Mesendoderm (in vitro differentiated cells): ENCODE measurements around the gene LGALSL. TPM values are rescaled to one million over a fixed set of nuclear protein-coding genes. Genes with fewer than 3 reads are reported as not detected.

Experiments
- DNase-seq: peaks from one replicate; pipeline ENCODE4 v3.0.0; 2013
- H2AK5ac ChIP-seq: 2 replicates; pipeline ENCODE4 v1.6.1; 2013; ENCODE audit warnings: low read length, inconsistent platforms
- H2BK120ac ChIP-seq: 2 replicates; pipeline ENCODE4 v1.6.1; 2013; ENCODE audit warnings: low read depth, mild to moderate bottlenecking, low read length, moderate library complexity, mixed read lengths
- H2BK15ac ChIP-seq: replicated peaks from 2 replicates; pipeline ENCODE4 v1.6.1; 2013; ENCODE audit warnings: low read depth, mild to moderate bottlenecking, moderate library complexity
- H2BK5ac ChIP-seq: 2 replicates; pipeline ENCODE4 v1.6.1; 2013; ENCODE audit warnings: low read length, inconsistent platforms
- H3K18ac ChIP-seq: 2 replicates; pipeline ENCODE4 v1.6.1; 2013; ENCODE audit warnings: mild to moderate bottlenecking, low read length, mixed read lengths
- H3K23ac ChIP-seq: one replicate; pipeline ENCODE4 v1.6.1; 2013; ENCODE audit warnings: low read length
- H3K27ac ChIP-seq: 2 replicates; pipeline ENCODE4 v1.5.1; 2013; ENCODE audit warnings: low read depth, mild to moderate bottlenecking, inconsistent platforms, low read length, moderate library complexity
- H3K27me3 ChIP-seq: 2 replicates; pipeline ENCODE4 v1.6.1; 2013; ENCODE audit warnings: low read length, control low read depth, mild to moderate bottlenecking, inconsistent platforms; ENCODE audit not compliant: insufficient read depth, poor library complexity
- H3K36me3 ChIP-seq: 2 replicates; pipeline ENCODE4 v1.6.1; 2013; ENCODE audit warnings: low read length, inconsistent platforms; ENCODE audit not compliant: control insufficient read depth, insufficient read depth
- H3K4ac ChIP-seq: one replicate; pipeline ENCODE4 v1.6.1; 2013; ENCODE audit warnings: low read depth, mild to moderate bottlenecking, low read length, moderate library complexity
- H3K4me1 ChIP-seq: 2 replicates; pipeline ENCODE4 v1.6.1; 2013; ENCODE audit warnings: low read depth, low read length, inconsistent platforms; ENCODE audit not compliant: control insufficient read depth
- H3K4me2 ChIP-seq: 2 replicates; pipeline ENCODE4 v1.6.1; 2013; ENCODE audit warnings: low read length
- H3K4me3 ChIP-seq: 2 replicates; pipeline ENCODE4 v1.5.1; 2013; ENCODE audit warnings: mild to moderate bottlenecking, low read length
- H3K56ac ChIP-seq: one replicate; pipeline ENCODE4 v1.6.1; 2013; ENCODE audit warnings: low read length
- H3K79me1 ChIP-seq: 2 replicates; pipeline ENCODE4 v1.6.1; 2013; ENCODE audit warnings: low read length, inconsistent platforms
- H3K79me2 ChIP-seq: 2 replicates; pipeline ENCODE4 v1.6.1; 2013; ENCODE audit warnings: mild to moderate bottlenecking, low read length; ENCODE audit not compliant: control insufficient read depth, insufficient read depth
- H3K9ac ChIP-seq: 2 replicates; pipeline ENCODE4 v1.6.1; 2013; ENCODE audit warnings: low read length, inconsistent platforms
- H4K5ac ChIP-seq: one replicate; pipeline ENCODE4 v1.6.1; 2013; ENCODE audit warnings: low read length
- H4K8ac ChIP-seq: one replicate; pipeline ENCODE4 v1.6.1; 2013; ENCODE audit warnings: low read depth, mild to moderate bottlenecking, control low read depth, low read length, moderate library complexity
- WGBS: extraction: QIAGEN DNeasy Blood & Tissue Kit; methylation state at CpG from one replicate; pipeline ENCODE4 v1.1.7; 2013; ENCODE audit warnings: low lambda C conversion rate, missing lambda C conversion rate; ENCODE audit not compliant: insufficient coverage; ENCODE audit errors: extremely low coverage; 5-methylcytosine and 5-hydroxymethylcytosine counted together
- polyA plus RNA-seq, 2 experiments: library from polyadenylated mRNA; stranded (reverse); fragments of 200-250 nt; gene quantifications; one replicate each; pipeline ENCODE4 v1.2.3, GENCODE V29; 2013

The LGALSL gene
- 9.2 TPM for polyA plus RNA-seq (2013, experiment 1 of 2)
- 8.9 TPM for polyA plus RNA-seq (2013, experiment 2 of 2)

GRCh38 chr2:64453770-64454385 is at the start of gene LGALSL:
TSS of gene LGALSL (plus strand) at chr2:64454162. CDS start at chr2:64454546, 384 bp downstream.
- Histone ChIP-seq H2BK15ac (no peak within 1 kb of the TSS), H3K23ac (no peak within 1 kb of the TSS), H2BK120ac (peak within 1 kb of the TSS; percentile 52), H3K27ac (peak within 1 kb of the TSS; percentile 91), H3K4me2 (peak within 1 kb of the TSS; percentile 82), H3K27me3 (no peaks in the 10 kb centered on the region), H2BK5ac (no peak within 1 kb of the TSS), H4K5ac (no peak within 1 kb of the TSS), H3K4me1 (peaks cover 2% of the 10 kb centered on the region), H3K36me3 (no peaks in the 10 kb centered on the region), H3K79me2 (no peaks in the 10 kb centered on the region), H3K4ac (peak within 1 kb of the TSS; percentile 63), H3K9ac (peak within 1 kb of the TSS; percentile 78), H3K79me1 (no peaks in the 10 kb centered on the region), H3K4me3 (peak within 1 kb of the TSS; percentile 54), H4K8ac (peak within 1 kb of the TSS; percentile 31), H3K56ac (peak within 1 kb of the TSS; percentile 89), H3K18ac (peak within 1 kb of the TSS; percentile 70), H2AK5ac (no peak within 1 kb of the TSS)
- WGBS: no CpG with 5 or more reads among the region's 52 CpGs
- DNase-seq: peak; percentile 82

DNA sequence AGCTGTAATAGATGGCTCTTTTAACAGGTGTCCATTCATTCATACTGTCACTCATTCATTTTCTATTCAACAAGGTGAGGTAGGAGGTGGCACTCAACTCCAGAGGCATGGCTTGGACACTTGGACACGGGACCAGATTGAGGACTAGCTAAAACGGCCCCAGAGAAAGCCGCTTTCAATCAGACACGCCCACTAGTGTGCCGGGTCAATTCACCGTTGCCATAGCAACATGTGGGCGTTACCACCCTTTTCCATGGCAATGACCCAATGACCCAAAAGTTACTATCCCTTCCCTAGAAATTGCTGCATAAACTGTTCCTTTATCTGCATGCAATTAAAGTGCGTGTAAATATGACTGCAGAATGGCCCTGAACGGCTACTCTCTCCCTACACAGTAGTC is 49.2 kb upstream of the LGALSL start:
- Histone ChIP-seq H3K79me2 (no peaks in the 10 kb centered on the region), H4K8ac (no peak overlapping the region), H3K4me2 (peak overlapping the region; percentile 21), H3K27ac (peak overlapping the region; percentile 79), H3K79me1 (no peaks in the 10 kb centered on the region), H4K5ac (no peak overlapping the region), H3K36me3 (no peaks in the 10 kb centered on the region), H3K18ac (peak overlapping the region; percentile 24), H2BK120ac (no peak overlapping the region), H2BK5ac (peak overlapping the region; percentile 44), H3K4ac (no peak overlapping the region), H3K27me3 (no peaks in the 10 kb centered on the region), H3K9ac (peak overlapping the region; percentile 53), H3K4me1 (peaks cover 22% of the 10 kb centered on the region), H3K56ac (peak overlapping the region; percentile 87), H2BK15ac (no peak overlapping the region), H3K23ac (no peak overlapping the region), H3K4me3 (no peak overlapping the region), H2AK5ac (no peak overlapping the region)
- DNase-seq: peak; percentile 75
- WGBS: no CpG with 5 or more reads among the region's 9 CpGs

DNA sequence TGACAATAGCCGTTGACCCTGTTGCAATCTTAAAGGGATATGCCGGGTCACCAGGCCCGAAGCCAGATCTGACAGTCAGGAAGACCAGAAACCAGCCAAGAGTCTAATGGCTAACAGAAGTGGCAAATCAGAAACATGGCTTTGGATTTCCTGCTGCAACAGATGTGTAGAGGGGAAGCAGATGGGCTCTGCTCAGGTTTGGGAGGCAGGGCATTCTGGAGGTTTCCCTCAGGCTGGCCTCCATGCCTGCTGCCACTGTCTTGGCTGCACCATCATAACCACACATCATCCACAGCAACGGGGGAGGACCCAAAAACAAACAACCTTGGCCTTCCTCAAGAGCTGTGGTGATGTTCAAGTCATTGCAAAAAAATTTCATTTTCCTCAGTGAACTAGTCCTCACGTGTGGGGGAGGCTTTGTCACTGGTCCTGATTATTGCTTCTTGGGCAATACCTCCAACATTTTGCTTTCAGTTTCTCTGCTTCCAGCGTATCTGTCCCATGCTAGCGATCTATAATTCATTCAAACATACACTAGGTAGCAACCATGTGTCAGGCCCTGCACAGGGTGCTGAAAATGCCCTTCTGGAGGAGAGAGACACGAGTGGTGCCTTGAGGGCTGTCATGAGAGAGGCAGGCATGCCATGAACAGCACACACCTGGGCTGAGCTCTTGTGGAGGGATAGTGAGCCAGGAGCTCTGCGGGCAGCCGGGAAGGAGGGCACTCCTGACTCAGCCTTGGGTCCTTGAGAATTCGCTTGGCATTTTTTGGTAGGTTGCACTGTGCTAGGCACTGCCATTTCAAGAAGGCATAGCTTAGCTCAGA is 48.2 kb upstream of the LGALSL start:
- Histone ChIP-seq H3K79me1 (no peaks in the 10 kb centered on the region), H3K4me3 (no peak overlapping the region), H3K56ac (no peak overlapping the region), H3K4ac (no peak overlapping the region), H4K5ac (no peak overlapping the region), H3K9ac (no peak overlapping the region), H3K23ac (no peak overlapping the region), H3K4me2 (no peak overlapping the region), H2AK5ac (no peak overlapping the region), H3K27ac (no peak overlapping the region), H3K4me1 (peaks cover 17% of the 10 kb centered on the region), H3K27me3 (no peaks in the 10 kb centered on the region), H2BK5ac (no peak overlapping the region), H3K18ac (no peak overlapping the region), H2BK15ac (no peak overlapping the region), H4K8ac (no peak overlapping the region), H3K79me2 (no peaks in the 10 kb centered on the region), H2BK120ac (no peak overlapping the region), H3K36me3 (no peaks in the 10 kb centered on the region)
- no CpG with 5 or more reads among the region's 11 CpGs for WGBS
- DNase-seq: no peak

DNA sequence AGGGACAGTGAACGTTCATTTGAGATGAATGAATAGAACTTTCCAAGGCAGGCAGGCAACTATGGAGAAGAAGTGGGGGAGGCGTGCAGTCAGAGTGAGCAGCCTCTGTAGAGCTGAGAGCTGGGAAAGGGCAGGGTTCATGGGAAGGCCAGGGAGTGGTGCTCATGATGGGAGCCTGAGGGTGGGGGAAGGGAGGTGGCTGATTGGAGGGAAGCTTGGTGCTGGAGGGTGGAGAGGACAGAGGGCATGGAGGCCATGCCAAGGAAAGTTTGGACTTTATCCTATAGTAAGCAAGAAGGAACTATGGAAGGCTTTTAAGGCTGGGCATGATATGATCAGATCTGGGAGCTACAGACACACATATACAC is 47.6 kb upstream of the LGALSL start:
- Histone ChIP-seq H2BK15ac (no peak overlapping the region), H3K18ac (no peak overlapping the region), H3K79me1 (no peaks in the 10 kb centered on the region), H3K4me2 (no peak overlapping the region), H3K4me3 (no peak overlapping the region), H2BK5ac (no peak overlapping the region), H3K4ac (no peak overlapping the region), H3K27ac (no peak overlapping the region), H3K36me3 (no peaks in the 10 kb centered on the region), H3K4me1 (peaks cover 12% of the 10 kb centered on the region), H4K8ac (no peak overlapping the region), H4K5ac (no peak overlapping the region), H3K56ac (no peak overlapping the region), H3K27me3 (no peaks in the 10 kb centered on the region), H3K23ac (no peak overlapping the region), H3K79me2 (no peaks in the 10 kb centered on the region), H3K9ac (no peak overlapping the region), H2BK120ac (no peak overlapping the region), H2AK5ac (no peak overlapping the region)
- no CpG with 5 or more reads among the region's 2 CpGs for WGBS
- no peak for DNase-seq

- H2BK120ac ChIP-seq: no peak overlapping the region
- no peak overlapping the region for H3K4me3 ChIP-seq
- no CpG with 5 or more reads among the region's 3 CpGs for WGBS
- H3K27ac ChIP-seq: no peak overlapping the region
- H3K4ac ChIP-seq: no peak overlapping the region
- H3K4me1 ChIP-seq: peaks cover 12% of the 10 kb centered on the region
- no peak for DNase-seq
- no peak overlapping the region for H3K9ac ChIP-seq
- H4K8ac ChIP-seq: no peak overlapping the region
- no peak overlapping the region for H4K5ac ChIP-seq
- H2BK15ac ChIP-seq: no peak overlapping the region
- no peaks in the 10 kb centered on the region for H3K79me1 ChIP-seq
- no peak overlapping the region for H3K56ac ChIP-seq
- H2AK5ac ChIP-seq: no peak overlapping the region
- H3K36me3 ChIP-seq: no peaks in the 10 kb centered on the region
- no peak overlapping the region for H3K23ac ChIP-seq
- H3K79me2 ChIP-seq: no peaks in the 10 kb centered on the region
- H3K27me3 ChIP-seq: no peaks in the 10 kb centered on the region
- H2BK5ac ChIP-seq: no peak overlapping the region
- no peak overlapping the region for H3K4me2 ChIP-seq
- H3K18ac ChIP-seq: no peak overlapping the region
Measured at GRCh38 chr2:64408031-64408430, 45.9 kb upstream of the LGALSL start.
